HG02623 (cell line): ENCODE data around the gene RGL4.
"Not testable (repeated sequence)": the region's sequence is repeated elsewhere in the genome, so short reads cannot be mapped to it uniquely, and the experiment has no call there.

ENCODE experiments used
- ATAC-seq: cut with Tn5 transposase; IDR thresholded peaks from one replicate; pipeline ENCODE4 v1.9.1; 2021; ENCODE audit warnings: moderate library complexity; ENCODE audit not compliant: unreplicated experiment

The RGL4 gene

GRCh38 chr22:23690713-23691112 lies at the start of gene RGL4:
Gene RGL4, plus strand, starts transcription at chr22:23691013. Its CDS starts 1,018 bp downstream, at chr22:23692031.
- ATAC-seq = no peak

GRCh38 chr22:23646526-23646925 lies 44.3 kb upstream of the RGL4 start:
- not testable (repeated sequence) for ATAC-seq

GRCh38 chr22:23649071-23649501 lies 41.7 kb upstream of the RGL4 start:
- ATAC-seq = no peak

GRCh38 chr22:23651676-23652075 lies 39.1 kb upstream of the RGL4 start:
- ATAC-seq = no peak

- no peak for ATAC-seq
Measured at GRCh38 chr22:23652286-23652685, 38.5 kb upstream of the RGL4 start.

- no peak for ATAC-seq
Measured at GRCh38 chr22:23652711-23653110, 38.1 kb upstream of the RGL4 start.

- no peak for ATAC-seq
Measured at GRCh38 chr22:23655891-23656475, 34.8 kb upstream of the RGL4 start.

GRCh38 chr22:23657727-23658126 lies 33.1 kb upstream of the RGL4 start:
- no peak for ATAC-seq

- not testable (repeated sequence) for ATAC-seq
Measured at GRCh38 chr22:23660381-23660780, 30.4 kb upstream of the RGL4 start.

- ATAC-seq = no peak
Measured at GRCh38 chr22:23670378-23671295, 20.2 kb upstream of the RGL4 start.

GRCh38 chr22:23671387-23671786 lies 19.4 kb upstream of the RGL4 start:
- not testable (repeated sequence) for ATAC-seq

GRCh38 chr22:23672307-23673049 lies 18.3 kb upstream of the RGL4 start:
- not testable (repeated sequence) for ATAC-seq

GRCh38 chr22:23673050-23673620 lies 17.7 kb upstream of the RGL4 start:
- ATAC-seq = no peak

- ATAC-seq = no peak
Measured at GRCh38 chr22:23673826-23674690, 16.8 kb upstream of the RGL4 start.

GRCh38 chr22:23674886-23675501 lies 15.8 kb upstream of the RGL4 start:
- not testable (repeated sequence) for ATAC-seq

GRCh38 chr22:23675502-23676415 lies 15.1 kb upstream of the RGL4 start:
- ATAC-seq = no peak

GRCh38 chr22:23676841-23677700 lies 13.7 kb upstream of the RGL4 start:
- not testable (repeated sequence) for ATAC-seq

GRCh38 chr22:23677701-23677995 lies 13.2 kb upstream of the RGL4 start:
- ATAC-seq = no peak
